Activated T-cell treated with anti-CD3 and anti-CD28 coated beads, Interleukin-2, amount 50 U/mL, for 24 hours (primary cell): ENCODE results near the gene ZNF292.
"Not testable (repeated sequence)": the region's sequence is repeated elsewhere in the genome, so short reads cannot be mapped to it uniquely, and the experiment has no call there.

Source experiments
- DNase-seq: peaks from one replicate; pipeline ENCODE4 v3.0.0-alpha.2; 2020
- H3K27ac Mint-ChIP-seq: 2 replicates; pipeline ENCODE4 v1.8.0; 2020; ENCODE audit warnings: mild to moderate bottlenecking, mixed read lengths
- H3K27me3 Mint-ChIP-seq: 2 replicates; pipeline ENCODE4 v1.8.0; 2020; ENCODE audit warnings: mixed read lengths
- H3K36me3 Mint-ChIP-seq: 2 replicates; pipeline ENCODE4 v1.8.0; 2020; ENCODE audit warnings: low read depth, mixed read lengths
- H3K4me1 Mint-ChIP-seq: 2 replicates; pipeline ENCODE4 v1.8.0; 2020; ENCODE audit warnings: low read depth, mixed read lengths
- H3K4me3 Mint-ChIP-seq: 2 replicates; pipeline ENCODE4 v1.8.0; 2020; ENCODE audit warnings: mild to moderate bottlenecking, moderate library complexity, mixed read lengths
- H3K9me3 Mint-ChIP-seq: 2 replicates; pipeline ENCODE4 v1.8.0; 2020; ENCODE audit warnings: mixed read lengths

ZNF292 gene

GRCh38 chr6:87291883-87292282 lies 136.5 kb downstream of the ZNF292 start:
- H3K27me3 Mint-ChIP-seq, result peaks cover 34% of the 10 kb centered on the region
- no peaks in the 10 kb centered on the region for H3K36me3 Mint-ChIP-seq
- no peak for DNase-seq
- H3K4me1 Mint-ChIP-seq, result no peaks in the 10 kb centered on the region
- no peak overlapping the region for H3K4me3 Mint-ChIP-seq
- no peak overlapping the region for H3K27ac Mint-ChIP-seq
- H3K9me3 Mint-ChIP-seq, result no peaks in the 10 kb centered on the region

- Mint-ChIP-seq H3K27me3 (peaks cover 47% of the 10 kb centered on the region), H3K9me3 (no peaks in the 10 kb centered on the region), H3K4me1 (no peaks in the 10 kb centered on the region), H3K36me3 (no peaks in the 10 kb centered on the region), H3K27ac (no peak overlapping the region), H3K4me3 (no peak overlapping the region)
- no peak for DNase-seq
These were observed 138.2 kb downstream of the ZNF292 start for GRCh38 chr6:87293526-87293925.

- Mint-ChIP-seq H3K4me1 (no peaks in the 10 kb centered on the region), H3K27me3 (peaks cover 71% of the 10 kb centered on the region), H3K9me3 (no peaks in the 10 kb centered on the region), H3K27ac (no peak overlapping the region), H3K36me3 (no peaks in the 10 kb centered on the region), H3K4me3 (no peak overlapping the region)
- no peak for DNase-seq
These were observed 141.8 kb downstream of the ZNF292 start for GRCh38 chr6:87297119-87297518.

- not testable (repeated sequence) for DNase-seq, H3K4me3 Mint-ChIP-seq, H3K4me1 Mint-ChIP-seq, H3K27ac Mint-ChIP-seq, H3K36me3 Mint-ChIP-seq, H3K9me3 Mint-ChIP-seq
- H3K27me3 Mint-ChIP-seq, result peaks cover 58% of the 10 kb centered on the region
These were observed 145.9 kb downstream of the ZNF292 start for GRCh38 chr6:87301277-87301676.

GRCh38 chr6:87308970-87309369 lies 153.6 kb downstream of the ZNF292 start:
- H3K4me1 Mint-ChIP-seq, result no peaks in the 10 kb centered on the region

GRCh38 chr6:87312860-87313259 lies 157.5 kb downstream of the ZNF292 start:
- DNase-seq, result no peak
- H3K27me3 Mint-ChIP-seq, result peaks cover 35% of the 10 kb centered on the region
- no peaks in the 10 kb centered on the region for H3K36me3 Mint-ChIP-seq
- H3K4me1 Mint-ChIP-seq, result no peaks in the 10 kb centered on the region
- no peak overlapping the region for H3K27ac Mint-ChIP-seq
- H3K4me3 Mint-ChIP-seq, result no peak overlapping the region
- H3K9me3 Mint-ChIP-seq, result no peaks in the 10 kb centered on the region

More at GRCh38 chr6:87308970-87309369, 153.6 kb downstream of the ZNF292 start:
- no peak for DNase-seq
- no peaks in the 10 kb centered on the region for H3K9me3 Mint-ChIP-seq
- peaks cover 17% of the 10 kb centered on the region for H3K27me3 Mint-ChIP-seq
- H3K36me3 Mint-ChIP-seq, result no peaks in the 10 kb centered on the region
- no peak overlapping the region for H3K4me3 Mint-ChIP-seq
- no peak overlapping the region for H3K27ac Mint-ChIP-seq
